Upper lobe of left lung (tissue), 6 donors: ENCODE measurements around the gene IGFBP5. TPM values are rescaled to one million over a fixed set of nuclear protein-coding genes. Genes with fewer than 3 reads are reported as not detected.

Experiments used
- ATAC-seq, 2 donors: fragments of 200-7000 bp; cut with Tn5 transposase; one replicate each; pipeline ENCODE4 v1.9.1; 2022; ENCODE audit warnings: mild to moderate bottlenecking in 2 of 2, moderate library complexity in 2 of 2; ENCODE audit not compliant: low FRiP score in 2 of 2
- DNase-seq, 2 donors: peaks; one replicate each; pipeline ENCODE4 v3.0.0-alpha.2; 2019 to 2020
- H3K27ac ChIP-seq, 4 donors: fragments of 200-600 bp; sonication (generic); one replicate each; pipeline ENCODE4 v1.5.1; 2016 to 2019
- H3K27me3 ChIP-seq, 4 donors: fragments of 200-600 bp; sonication (generic); one replicate each; pipeline ENCODE4 v1.5.1; 2017 to 2019
- H3K36me3 ChIP-seq, 4 donors: fragments of 200-600 bp; sonication (generic); one replicate each; pipeline ENCODE4 v1.5.1; 2016 to 2019
- H3K4me1 ChIP-seq, 4 donors: fragments of 200-600 bp; sonication (generic); one replicate each; pipeline ENCODE4 v1.5.1; 2018 to 2019
- H3K4me3 ChIP-seq, 4 donors: fragments of 200-600 bp; sonication (generic); one replicate each; pipeline ENCODE4 v1.5.1; 2017 to 2019; ENCODE audit warnings: mild to moderate bottlenecking in 2 of 4, moderate library complexity in 1 of 4
- H3K9me3 ChIP-seq, 4 donors: fragments of 200-600 bp; sonication (generic); one replicate each; pipeline ENCODE4 v1.5.1; 2018 to 2019
- CTCF ChIP-seq, 6 experiments: fragments of 450-650 bp in 4 of 6; fragments of 200-600 bp in 2 of 6; sonication (generic) in 2 of 6; IDR thresholded peaks; one replicate each; pipeline ENCODE4 v1.5.1; 2016 to 2019; ENCODE audit warnings: antibody characterized with exemption in 6 of 6
- EP300 ChIP-seq, 4 donors: sonication (generic); formaldehyde crosslinking; IDR thresholded peaks; one replicate each; pipeline ENCODE4 v1.5.1; 2017; ENCODE audit warnings: antibody characterized with exemption in 4 of 4, control low read depth in 2 of 4
- POLR2A ChIP-seq, 4 donors: fragments of 450-650 bp; IDR thresholded peaks; one replicate each; pipeline ENCODE4 v1.5.1; 2016 to 2017; ENCODE audit warnings: antibody characterized with exemption in 4 of 4, mild to moderate bottlenecking in 2 of 4
- POLR2AphosphoS5 ChIP-seq, 2 donors: sonication (generic); formaldehyde crosslinking; IDR thresholded peaks; one replicate each; pipeline ENCODE4 v1.5.1; 2017; ENCODE audit warnings: antibody characterized with exemption in 2 of 2
- WGBS, 2 donors: methylation state at CpG; one replicate each; pipeline ENCODE4 v1.1.5; 2017 to 2018; 5-methylcytosine and 5-hydroxymethylcytosine counted together
- total RNA-seq, 6 donors: library from RNA; depleted of rRNA in 4 of 6; stranded (reverse); fragments of >200 nt in 4 of 6; gene quantifications; one replicate each; pipeline versions ENCODE4 v1.1.0 to v1.2.1, GENCODE V29; 2016 to 2021
- donor health status: DM: no; HTN: no; CAD: no; lungs with moderate emphysema.
- donor health status: DM: no; HTN: yes; CAD: no; lungs with severe emphysema.

The IGFBP5 gene
- total RNA-seq, 6 donors from 2014 or later: 41.9 to 304 (median 95.5) TPM

- H3K4me1 ChIP-seq: peaks cover 0 to 12% (median 7%) of the 10 kb centered on the region in 4 donors
- H3K36me3 ChIP-seq: no peaks in the 10 kb centered on the region
- 41 to 60% methylated on average over 4 of the region's 4 CpGs for whole genome bisulfite sequencing, 2 donors
- H3K27ac ChIP-seq: no peak overlapping the region
- DNase-seq (no peak), ATAC-seq (no peak)
- no peak overlapping the region for H3K4me3 ChIP-seq
- TF ChIP-seq POLR2AphosphoS5 (IDR thresholded peaks at IDR 0.05) (no peak), CTCF (IDR thresholded peaks at IDR 0.05) (no peak), POLR2A (IDR thresholded peaks at IDR 0.05) (no peak), EP300 (IDR thresholded peaks at IDR 0.05) (no peak)
- no peaks in the 10 kb centered on the region for H3K9me3 ChIP-seq
- H3K27me3 ChIP-seq: no peaks in the 10 kb centered on the region
These were observed 50.3 kb downstream of the IGFBP5 start for GRCh38 chr2:216644842-216645635.

DNA sequence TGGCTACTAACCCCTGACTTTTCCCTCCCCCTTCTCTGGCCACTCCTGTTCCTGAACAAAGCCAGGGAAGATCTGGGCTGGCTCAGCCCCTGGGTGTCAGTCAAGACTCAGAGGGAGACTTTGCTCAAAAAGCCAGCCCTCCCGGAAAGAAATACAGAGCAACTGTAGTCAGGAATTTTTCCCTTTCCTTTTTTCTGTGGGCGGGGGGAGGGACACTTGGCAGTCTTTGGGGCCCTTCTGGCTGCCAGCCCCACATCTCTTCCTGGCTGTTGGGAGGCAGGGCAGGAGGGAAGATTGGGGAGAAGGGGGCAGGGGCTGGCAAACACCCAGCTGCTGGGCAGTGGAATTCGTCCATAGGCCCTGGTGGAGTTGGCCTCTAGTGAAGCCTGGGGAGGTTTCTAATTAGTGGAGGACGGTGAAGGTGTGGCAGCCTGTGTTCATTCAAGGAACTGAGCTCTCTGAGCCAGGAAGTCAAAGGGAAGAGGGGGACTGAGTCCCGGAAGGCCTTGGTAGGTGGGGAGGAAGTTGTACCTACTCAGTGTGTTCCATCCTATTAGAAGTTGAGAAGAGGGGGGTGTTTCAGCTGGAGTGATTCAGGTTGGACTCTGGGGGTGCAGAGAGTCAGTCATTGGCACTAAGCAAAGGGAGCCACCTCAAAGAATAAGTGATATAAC is 51.2 kb downstream of the IGFBP5 start:
- Histone ChIP-seq H3K36me3 (no peaks in the 10 kb centered on the region), H3K4me3 (no peak overlapping the region), H3K4me1 (peaks cover 0 to 12% (median 7%) of the 10 kb centered on the region in 4 donors), H3K27me3 (no peaks in the 10 kb centered on the region), H3K9me3 (no peaks in the 10 kb centered on the region), H3K27ac (peak overlapping the region in 2 of 4 donors; percentile 3 to 23)
- ATAC-seq (no peak), DNase-seq (no peak)
- TF ChIP-seq EP300 (IDR thresholded peaks at IDR 0.05) (no peak), POLR2AphosphoS5 (IDR thresholded peaks at IDR 0.05) (no peak), CTCF (IDR thresholded peaks at IDR 0.05) (no peak), POLR2A (IDR thresholded peaks at IDR 0.05) (no peak)
- WGBS, 2 donors: 31 to 51% methylated on average over 4 to 5 of the region's 5 CpGs

GRCh38 chr2:216637472-216637871 is 57.9 kb downstream of the IGFBP5 start:
- DNase-seq: no peak
- WGBS, 2 donors: 54 to 60% methylated on average over 3 of the region's 3 CpGs
- no peaks in the 10 kb centered on the region for H3K36me3 ChIP-seq

More at GRCh38 chr2:216637472-216637871, 57.9 kb downstream of the IGFBP5 start:
- no peak for ATAC-seq
- no peaks in the 10 kb centered on the region for H3K9me3 ChIP-seq
- H3K4me1 ChIP-seq: peaks cover 18 to 41% (median 33%) of the 10 kb centered on the region in 4 donors
- no peak overlapping the region for H3K4me3 ChIP-seq
- TF ChIP-seq POLR2A (IDR thresholded peaks at IDR 0.05) (no peak), CTCF (IDR thresholded peaks at IDR 0.05) (no peak), EP300 (IDR thresholded peaks at IDR 0.05) (no peak), POLR2AphosphoS5 (IDR thresholded peaks at IDR 0.05) (no peak)
- H3K27ac ChIP-seq: no peak overlapping the region
- H3K27me3 ChIP-seq: peaks cover 0 to 11% (median 8%) of the 10 kb centered on the region in 4 donors
